ENCODE measurements around the gene ACTA1.

The ACTA1 gene

DNA sequence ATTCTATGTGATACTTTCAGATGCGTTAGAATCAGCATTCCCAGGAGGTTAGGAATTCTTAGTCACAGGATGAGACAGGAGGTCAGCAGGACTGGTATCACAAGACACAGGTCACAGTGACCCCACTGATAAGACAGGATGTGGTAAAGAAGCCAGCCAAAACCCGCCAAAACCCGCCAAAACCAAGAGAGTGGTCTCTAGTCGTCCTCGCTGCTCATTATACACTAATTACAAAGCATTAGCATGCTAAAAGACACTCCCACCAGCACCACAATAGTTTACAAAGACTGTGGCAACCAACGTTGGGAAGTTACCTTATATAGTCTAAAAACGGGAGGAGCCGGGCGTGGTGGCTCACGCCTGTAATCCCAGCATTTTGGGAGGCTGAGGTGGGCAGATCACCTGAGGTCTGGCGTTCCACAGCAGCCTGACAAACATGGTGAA, 13.9 kb upstream of the ACTA1 start:
- DNase-seq (ENCODE audit: insufficient read length, low spot score) (no peak), FAIRE-seq (no peak)
- TF ChIP-seq POU2F2 (IDR thresholded peaks at IDR 0.05; ENCODE audit: low read depth, low read length) (no peak), SPI1 (IDR thresholded peaks at IDR 0.05; ENCODE audit: low read depth, low read length) (no peak), POLR2AphosphoS5 (IDR thresholded peaks at IDR 0.05; ENCODE audit: low read depth, low read length) (no peak), TAF1 (IDR thresholded peaks at IDR 0.05; ENCODE audit: low read depth, low read length) (no peak), PAX5 (IDR thresholded peaks at IDR 0.05; ENCODE audit: insufficient read depth, low read length, severe bottlenecking) (no peak), POLR2A (IDR thresholded peaks at IDR 0.05; ENCODE audit: low read depth, low read length) (no peak)

DNA sequence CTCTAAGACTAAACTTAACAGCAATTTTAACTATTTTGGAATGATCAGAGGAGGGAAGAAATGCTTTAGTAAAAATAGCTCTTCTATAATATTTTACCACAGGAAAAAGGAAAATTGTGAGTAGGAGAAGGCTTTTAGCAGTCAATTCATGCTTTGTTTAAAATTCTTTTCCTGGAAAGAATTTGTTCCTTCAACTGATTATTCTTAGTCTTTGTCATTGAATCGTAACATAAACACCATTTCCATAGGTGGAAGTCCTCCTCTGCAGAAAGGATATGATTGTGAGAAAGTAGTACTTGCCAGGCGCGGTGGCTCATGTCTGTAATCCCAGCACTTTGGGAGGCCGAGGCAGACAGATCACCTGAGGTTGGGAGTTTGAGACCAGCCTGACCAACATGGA, 11.9 kb upstream of the ACTA1 start:
- no peak for DNase-seq (ENCODE audit: insufficient read length, low spot score)
- TF ChIP-seq PAX5 (IDR thresholded peaks at IDR 0.05; ENCODE audit: insufficient read depth, low read length, severe bottlenecking) = no peak
- TF ChIP-seq POU2F2 (IDR thresholded peaks at IDR 0.05; ENCODE audit: low read depth, low read length) = no peak
- TF ChIP-seq TAF1 (IDR thresholded peaks at IDR 0.05; ENCODE audit: low read depth, low read length) = no peak
- TF ChIP-seq POLR2A (IDR thresholded peaks at IDR 0.05; ENCODE audit: low read depth, low read length) = no peak
- TF ChIP-seq POLR2AphosphoS5 (IDR thresholded peaks at IDR 0.05; ENCODE audit: low read depth, low read length) = no peak
- TF ChIP-seq SPI1 (IDR thresholded peaks at IDR 0.05; ENCODE audit: low read depth, low read length) = no peak
- no peak for FAIRE-seq

DNA sequence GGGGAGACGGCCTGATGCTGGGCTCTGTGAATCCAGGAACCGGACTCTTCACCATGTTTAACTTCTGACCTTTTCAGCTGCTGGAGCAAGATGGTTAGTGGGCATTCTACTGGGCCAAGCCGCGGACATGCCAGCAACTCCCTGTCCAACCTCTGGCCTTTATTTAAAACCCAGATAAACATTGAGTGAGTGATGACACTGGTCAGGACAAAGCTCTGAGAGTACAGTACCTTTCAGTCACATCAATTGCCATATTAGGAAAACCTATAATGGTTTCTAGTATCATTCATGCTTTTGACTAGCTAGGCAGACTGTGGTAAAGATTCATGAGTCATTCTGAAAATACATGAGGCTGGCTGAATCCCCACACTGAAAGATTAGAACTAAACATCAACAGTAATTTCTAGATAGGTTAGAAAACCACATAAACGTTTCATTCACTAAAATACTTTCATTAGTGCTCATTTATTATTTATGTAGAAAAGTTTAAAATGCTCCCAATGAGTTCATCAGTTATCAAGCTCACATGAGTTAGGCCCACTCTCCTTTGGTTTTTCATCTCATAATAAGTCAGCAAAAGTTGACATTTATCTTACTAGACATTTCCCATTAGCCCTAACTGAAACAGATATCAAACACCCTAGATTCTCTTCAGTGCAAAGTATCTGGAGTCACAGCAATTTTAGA, 7.1 kb upstream of the ACTA1 start:
- no peak for TF ChIP-seq SPI1 (IDR thresholded peaks at IDR 0.05; ENCODE audit: low read depth, low read length)
- no peak for TF ChIP-seq POLR2AphosphoS5 (IDR thresholded peaks at IDR 0.05; ENCODE audit: low read depth, low read length)
- TF ChIP-seq POLR2A (IDR thresholded peaks at IDR 0.05; ENCODE audit: low read depth, low read length) = no peak
- TF ChIP-seq TAF1 (IDR thresholded peaks at IDR 0.05; ENCODE audit: low read depth, low read length) = no peak
- no peak for TF ChIP-seq PAX5 (IDR thresholded peaks at IDR 0.05; ENCODE audit: insufficient read depth, low read length, severe bottlenecking)
- no peak for TF ChIP-seq POU2F2 (IDR thresholded peaks at IDR 0.05; ENCODE audit: low read depth, low read length)
- DNase-seq (ENCODE audit: insufficient read length, low spot score) (no peak), FAIRE-seq (peak; percentile 87)

DNA sequence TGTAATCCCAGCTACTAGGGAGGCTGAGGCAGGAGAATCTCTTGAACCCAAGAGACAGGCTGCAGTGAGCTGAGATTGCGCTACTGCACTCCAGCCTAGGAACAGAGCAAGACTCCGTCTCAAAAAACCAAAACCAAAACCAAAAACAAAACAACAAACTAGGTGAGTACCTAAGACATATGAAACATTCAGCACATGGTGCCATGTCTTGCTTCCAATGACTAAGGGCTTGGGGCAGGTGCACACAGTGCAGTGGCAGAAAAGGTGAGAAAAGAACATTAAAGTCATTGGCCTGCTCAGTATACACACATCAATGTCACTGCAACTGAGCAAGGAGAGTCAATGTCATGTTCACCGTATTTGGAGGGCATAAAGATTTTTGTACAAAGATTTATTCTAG, 4.1 kb upstream of the ACTA1 start:
- no peak for DNase-seq (ENCODE audit: insufficient read length, low spot score)
- TF ChIP-seq POLR2AphosphoS5 (IDR thresholded peaks at IDR 0.05; ENCODE audit: low read depth, low read length) (no peak), POU2F2 (IDR thresholded peaks at IDR 0.05; ENCODE audit: low read depth, low read length) (no peak), TAF1 (IDR thresholded peaks at IDR 0.05; ENCODE audit: low read depth, low read length) (no peak), PAX5 (IDR thresholded peaks at IDR 0.05; ENCODE audit: insufficient read depth, low read length, severe bottlenecking) (no peak), SPI1 (IDR thresholded peaks at IDR 0.05; ENCODE audit: low read depth, low read length) (no peak), POLR2A (IDR thresholded peaks at IDR 0.05; ENCODE audit: low read depth, low read length) (no peak)
- no peak for FAIRE-seq

DNA sequence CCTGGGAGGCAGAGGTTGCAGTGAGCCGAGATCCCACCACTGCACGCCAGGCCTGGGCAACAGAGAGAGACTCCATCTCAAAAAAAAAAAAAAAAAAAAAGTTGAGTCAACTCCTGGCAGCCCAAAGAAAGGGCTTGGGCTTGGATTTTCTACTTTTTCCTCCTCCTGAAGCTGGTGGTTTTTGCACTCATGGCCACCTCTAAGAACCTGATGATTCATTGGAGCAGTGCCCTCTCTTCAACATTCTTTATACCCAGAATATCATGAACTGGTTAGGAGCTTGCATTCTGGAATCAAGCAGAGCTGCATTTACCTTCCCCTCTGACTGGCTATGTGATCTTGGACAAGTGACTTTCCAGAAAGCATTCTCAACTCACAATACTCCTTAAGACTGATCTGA, 3.5 kb upstream of the ACTA1 start:
- DNase-seq (ENCODE audit: insufficient read length, low spot score) (no peak), FAIRE-seq (no peak)
- TF ChIP-seq PAX5 (IDR thresholded peaks at IDR 0.05; ENCODE audit: insufficient read depth, low read length, severe bottlenecking) (no peak), POLR2AphosphoS5 (IDR thresholded peaks at IDR 0.05; ENCODE audit: low read depth, low read length) (no peak), POLR2A (IDR thresholded peaks at IDR 0.05; ENCODE audit: low read depth, low read length) (no peak), POU2F2 (IDR thresholded peaks at IDR 0.05; ENCODE audit: low read depth, low read length) (no peak), TAF1 (IDR thresholded peaks at IDR 0.05; ENCODE audit: low read depth, low read length) (no peak), SPI1 (IDR thresholded peaks at IDR 0.05; ENCODE audit: low read depth, low read length) (no peak)

DNA sequence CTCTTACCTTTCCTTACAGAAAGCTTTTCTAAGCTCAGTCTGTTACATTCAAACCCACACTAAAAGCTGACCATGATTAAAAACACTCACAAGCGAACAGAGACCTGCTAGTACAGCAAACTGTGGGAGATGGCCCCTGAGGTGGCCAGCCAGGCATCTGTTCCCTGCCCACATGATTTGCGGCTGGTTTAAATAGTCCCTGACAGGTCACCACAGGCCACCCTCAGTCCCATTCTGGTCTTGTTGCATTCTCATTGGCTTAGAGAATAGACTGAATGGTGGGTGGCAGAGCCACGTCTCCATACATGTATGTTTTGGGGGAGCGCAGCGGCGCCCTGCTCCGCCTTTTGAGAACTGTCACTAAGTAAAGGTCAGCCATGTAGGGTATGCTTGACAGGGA, 2.3 kb upstream of the ACTA1 start:
- DNase-seq (ENCODE audit: insufficient read length, low spot score) (no peak), FAIRE-seq (no peak)
- TF ChIP-seq PAX5 (IDR thresholded peaks at IDR 0.05; ENCODE audit: insufficient read depth, low read length, severe bottlenecking) = no peak
- no peak for TF ChIP-seq POLR2A (IDR thresholded peaks at IDR 0.05; ENCODE audit: low read depth, low read length)
- TF ChIP-seq POU2F2 (IDR thresholded peaks at IDR 0.05; ENCODE audit: low read depth, low read length) = no peak
- no peak for TF ChIP-seq TAF1 (IDR thresholded peaks at IDR 0.05; ENCODE audit: low read depth, low read length)
- TF ChIP-seq SPI1 (IDR thresholded peaks at IDR 0.05; ENCODE audit: low read depth, low read length) = no peak
- no peak for TF ChIP-seq POLR2AphosphoS5 (IDR thresholded peaks at IDR 0.05; ENCODE audit: low read depth, low read length)

DNA sequence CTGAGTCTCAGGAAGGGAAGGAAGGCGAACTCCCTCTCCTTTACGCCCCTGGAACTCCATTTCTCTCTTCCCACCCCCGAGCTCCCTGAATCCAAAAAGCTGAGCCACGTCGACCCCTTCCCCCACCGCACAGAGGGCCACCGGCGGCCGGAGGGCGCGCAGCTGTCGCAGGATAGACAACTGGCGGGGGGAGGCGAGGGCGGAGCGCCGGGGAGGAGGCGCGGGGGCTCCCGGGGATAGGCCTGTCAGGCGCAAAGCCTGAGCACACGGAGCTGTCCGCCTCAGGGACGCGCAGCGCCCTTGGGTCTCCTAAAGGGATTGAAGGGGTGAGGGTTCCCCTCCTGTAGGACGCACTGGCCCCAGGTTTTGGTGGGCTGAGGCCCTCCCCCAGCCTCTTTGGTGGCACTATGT, 752 bp upstream of the ACTA1 start:
- no peak for TF ChIP-seq POU2F2 (IDR thresholded peaks at IDR 0.05; ENCODE audit: low read depth, low read length)
- no peak for TF ChIP-seq POLR2A (IDR thresholded peaks at IDR 0.05; ENCODE audit: low read depth, low read length)
- TF ChIP-seq SPI1 (IDR thresholded peaks at IDR 0.05; ENCODE audit: low read depth, low read length) = no peak
- TF ChIP-seq PAX5 (IDR thresholded peaks at IDR 0.05; ENCODE audit: insufficient read depth, low read length, severe bottlenecking) = no peak
- no peak for TF ChIP-seq TAF1 (IDR thresholded peaks at IDR 0.05; ENCODE audit: low read depth, low read length)
- TF ChIP-seq POLR2AphosphoS5 (IDR thresholded peaks at IDR 0.05; ENCODE audit: low read depth, low read length) = no peak
- DNase-seq (ENCODE audit: insufficient read length, low spot score) = no peak
- no peak for FAIRE-seq

DNA sequence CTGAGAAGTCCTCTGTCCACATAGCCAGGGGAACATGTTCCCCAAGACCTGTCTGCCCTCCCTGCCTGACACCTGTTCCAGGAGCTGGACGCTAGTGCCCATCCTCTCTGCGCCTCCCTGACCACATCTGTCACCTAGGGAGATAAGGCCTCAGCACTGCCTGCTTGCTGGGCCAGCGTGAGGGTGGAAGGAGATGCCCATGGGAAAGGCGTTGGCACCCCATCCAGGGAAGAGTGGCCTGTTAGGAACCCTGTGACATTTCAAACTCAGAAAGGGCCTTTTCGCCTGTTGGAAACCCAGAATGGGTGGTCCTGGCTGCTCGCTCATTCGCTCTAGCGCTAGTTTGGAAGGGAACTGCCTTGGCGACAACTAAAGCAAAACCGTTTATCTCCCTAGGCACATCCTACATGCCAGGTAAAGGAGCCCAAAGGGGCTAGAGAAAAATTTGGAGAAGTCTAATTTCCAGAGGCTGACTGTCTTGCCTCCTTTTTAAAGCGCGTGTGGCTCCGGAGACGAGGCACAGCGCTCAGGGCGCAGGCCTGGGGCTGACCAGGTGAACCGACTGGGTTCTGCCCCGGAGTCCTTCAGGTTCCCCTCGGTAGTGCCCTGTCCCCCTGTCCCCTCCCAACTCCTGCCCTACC, 410 bp downstream of the ACTA1 start:
- DNase-seq (ENCODE audit: insufficient read length, low spot score) (no peak), FAIRE-seq (no peak)
- TF ChIP-seq POLR2A (IDR thresholded peaks at IDR 0.05; ENCODE audit: low read depth, low read length) (no peak), SPI1 (IDR thresholded peaks at IDR 0.05; ENCODE audit: low read depth, low read length) (no peak), POU2F2 (IDR thresholded peaks at IDR 0.05; ENCODE audit: low read depth, low read length) (no peak), POLR2AphosphoS5 (IDR thresholded peaks at IDR 0.05; ENCODE audit: low read depth, low read length) (no peak), TAF1 (IDR thresholded peaks at IDR 0.05; ENCODE audit: low read depth, low read length) (no peak), PAX5 (IDR thresholded peaks at IDR 0.05; ENCODE audit: insufficient read depth, low read length, severe bottlenecking) (no peak)

DNA sequence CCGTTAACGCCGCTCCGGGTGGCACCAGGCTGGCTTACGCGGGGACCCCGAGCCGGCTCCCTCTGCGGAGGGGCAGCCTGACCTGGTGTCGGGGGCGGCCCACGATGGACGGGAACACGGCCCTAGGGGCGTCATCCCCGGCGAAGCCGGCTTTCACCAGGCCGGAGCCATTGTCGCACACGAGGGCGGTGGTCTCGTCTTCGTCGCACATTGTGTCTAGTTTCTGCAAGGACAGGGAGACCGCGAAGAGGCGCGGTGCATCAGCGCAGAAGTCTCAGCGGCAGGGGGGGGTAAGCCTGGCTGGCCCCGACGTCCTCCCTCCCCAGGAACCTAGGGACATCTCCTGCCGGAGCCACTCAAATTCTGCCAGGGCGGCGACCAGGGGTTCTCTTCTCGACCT, 989 bp downstream of the ACTA1 start:
- FAIRE-seq = no peak
- TF ChIP-seq SPI1 (IDR thresholded peaks at IDR 0.05; ENCODE audit: low read depth, low read length) (no peak), TAF1 (IDR thresholded peaks at IDR 0.05; ENCODE audit: low read depth, low read length) (no peak), POU2F2 (IDR thresholded peaks at IDR 0.05; ENCODE audit: low read depth, low read length) (no peak), POLR2A (IDR thresholded peaks at IDR 0.05; ENCODE audit: low read depth, low read length) (no peak), PAX5 (IDR thresholded peaks at IDR 0.05; ENCODE audit: insufficient read depth, low read length, severe bottlenecking) (no peak), POLR2AphosphoS5 (IDR thresholded peaks at IDR 0.05; ENCODE audit: low read depth, low read length) (no peak)

More for the DNA sequence above, 989 bp downstream of the ACTA1 start:
- no peak for DNase-seq (ENCODE audit: insufficient read length, low spot score)
